GM12801 (cell line): ENCODE measurements around the gene MAP4K2.

Experiments used
- CTCF ChIP-seq: IDR thresholded peaks from one replicate; pipeline ENCODE4 v1.5.1; 2011; ENCODE audit warnings: control low read depth; ENCODE audit not compliant: insufficient read length; ENCODE audit errors: extremely low read depth

Gene MAP4K2

GRCh38 chr11:64778473-64779298 is 24.3 kb downstream of the MAP4K2 start, which contains the start of gene SF1:
SF1 (minus strand) TSS chr11:64778542; CDS start chr11:64778392, 150 bp downstream.
- no peak for TF ChIP-seq CTCF

GRCh38 chr11:64778223-64778472 is 24.9 kb downstream of the MAP4K2 start:
- no peak for TF ChIP-seq CTCF

GRCh38 chr11:64777449-64778222 is 25.4 kb downstream of the MAP4K2 start:
- no peak for TF ChIP-seq CTCF

DNA sequence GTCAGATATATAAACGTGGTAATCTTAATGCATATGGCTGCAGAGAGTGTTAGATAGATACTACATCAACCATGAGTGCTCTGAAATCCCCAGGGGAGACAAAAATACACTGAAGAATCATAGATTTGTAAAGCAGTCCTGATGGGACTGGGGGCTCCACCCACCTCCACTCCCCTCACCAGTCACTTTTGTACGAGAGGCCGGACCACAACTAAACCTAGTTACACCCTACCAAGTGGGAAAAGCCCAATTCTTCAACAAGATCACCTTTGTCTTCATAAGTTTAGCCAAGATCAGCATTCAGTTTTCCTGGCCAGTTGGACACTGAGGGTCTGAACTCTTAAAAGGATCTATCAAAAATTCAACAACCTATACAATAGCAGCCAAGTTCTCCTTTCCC is 26.1 kb downstream of the MAP4K2 start:
- no peak for TF ChIP-seq CTCF

GRCh38 chr11:64776425-64776824 is 26.6 kb downstream of the MAP4K2 start:
- no peak for TF ChIP-seq CTCF

DNA sequence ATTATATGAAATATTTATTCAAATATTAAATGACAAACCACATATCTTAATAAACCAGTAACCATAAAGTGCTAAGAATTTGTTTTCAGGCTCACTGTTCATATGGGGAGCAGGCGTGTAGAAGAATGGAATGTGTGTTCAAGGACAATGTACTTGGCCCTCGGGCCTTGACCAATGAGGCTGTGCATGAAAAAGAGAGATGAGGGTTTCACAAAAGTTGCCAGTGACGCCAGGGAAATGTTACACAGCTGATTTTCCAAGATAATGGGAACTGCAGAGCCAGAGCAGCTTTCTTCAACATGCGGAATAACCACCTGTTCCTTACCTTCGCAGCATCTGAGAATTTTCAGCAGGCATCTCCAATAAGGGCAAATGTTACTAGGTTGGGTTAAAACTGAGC is 28.9 kb downstream of the MAP4K2 start:
- no peak for TF ChIP-seq CTCF

DNA sequence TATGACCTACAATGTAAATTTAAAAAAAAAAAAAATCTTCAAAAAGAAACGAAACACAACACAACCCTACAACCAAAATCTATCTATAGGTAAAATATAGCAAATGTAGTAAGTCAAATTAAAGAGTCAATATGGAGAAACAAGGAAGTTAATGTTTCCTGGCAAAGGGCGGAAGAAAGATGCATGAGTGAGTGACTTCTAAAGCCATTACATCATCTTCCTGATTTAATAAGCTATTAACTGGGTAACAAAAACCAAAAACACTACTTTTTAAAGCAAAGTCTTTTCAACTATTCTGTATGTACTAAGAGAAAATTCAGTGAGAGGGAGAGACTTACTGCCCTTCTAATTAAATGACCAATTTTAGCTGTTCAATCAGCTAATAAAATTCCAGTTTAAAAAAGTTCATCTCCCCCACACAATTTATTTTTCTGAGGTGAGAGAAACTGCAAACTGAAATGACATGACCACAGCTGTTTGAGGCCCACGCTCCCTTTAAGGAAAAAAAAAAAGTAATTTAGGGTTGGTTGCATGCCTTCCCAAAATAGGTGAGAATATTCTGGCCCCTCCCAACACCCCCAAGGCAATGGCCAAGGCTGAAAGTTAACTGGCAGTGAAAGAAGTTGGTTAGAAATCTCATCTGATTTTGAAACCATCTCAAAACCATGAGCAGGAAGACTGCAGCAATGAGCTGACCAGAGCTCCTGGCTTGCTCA is 30.6 kb downstream of the MAP4K2 start:
- TF ChIP-seq CTCF, result no peak
